HG03558 (cell line): Measurements from ENCODE around the gene SLIT3.

ENCODE experiments used
- ATAC-seq: cut with Tn5 transposase; IDR thresholded peaks from one replicate; pipeline ENCODE4 v1.9.1; 2021; ENCODE audit warnings: moderate number of reproducible peaks; ENCODE audit not compliant: unreplicated experiment; ENCODE audit errors: extremely low read depth

Gene SLIT3

GRCh38 chr5:169095410-169095960 is 205.5 kb downstream of the SLIT3 start:
- ATAC-seq: no peak

GRCh38 chr5:169094586-169095409 is 206.1 kb downstream of the SLIT3 start:
- no peak for ATAC-seq

GRCh38 chr5:169091396-169091980 is 209.5 kb downstream of the SLIT3 start:
- ATAC-seq: no peak

DNA sequence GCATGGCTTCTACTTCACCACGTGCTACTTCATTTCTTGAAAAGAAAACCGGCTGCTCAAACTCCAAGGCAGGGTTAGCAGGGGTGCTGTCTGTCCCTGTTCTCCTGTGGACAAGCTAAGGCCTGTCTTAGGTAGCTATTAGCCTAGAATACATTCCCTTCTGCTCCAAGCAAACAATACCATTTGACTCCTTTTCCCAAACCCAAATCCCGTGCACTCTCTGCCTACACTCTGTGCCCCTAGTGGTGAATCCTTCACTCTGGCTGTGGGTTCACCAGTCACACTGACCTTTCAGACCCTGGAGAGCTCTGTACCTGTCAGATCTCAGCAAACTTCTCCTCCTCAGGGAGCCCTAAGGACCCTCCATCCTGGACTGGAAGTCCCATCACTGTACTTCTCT is 211.6 kb downstream of the SLIT3 start:
- ATAC-seq: no peak

DNA sequence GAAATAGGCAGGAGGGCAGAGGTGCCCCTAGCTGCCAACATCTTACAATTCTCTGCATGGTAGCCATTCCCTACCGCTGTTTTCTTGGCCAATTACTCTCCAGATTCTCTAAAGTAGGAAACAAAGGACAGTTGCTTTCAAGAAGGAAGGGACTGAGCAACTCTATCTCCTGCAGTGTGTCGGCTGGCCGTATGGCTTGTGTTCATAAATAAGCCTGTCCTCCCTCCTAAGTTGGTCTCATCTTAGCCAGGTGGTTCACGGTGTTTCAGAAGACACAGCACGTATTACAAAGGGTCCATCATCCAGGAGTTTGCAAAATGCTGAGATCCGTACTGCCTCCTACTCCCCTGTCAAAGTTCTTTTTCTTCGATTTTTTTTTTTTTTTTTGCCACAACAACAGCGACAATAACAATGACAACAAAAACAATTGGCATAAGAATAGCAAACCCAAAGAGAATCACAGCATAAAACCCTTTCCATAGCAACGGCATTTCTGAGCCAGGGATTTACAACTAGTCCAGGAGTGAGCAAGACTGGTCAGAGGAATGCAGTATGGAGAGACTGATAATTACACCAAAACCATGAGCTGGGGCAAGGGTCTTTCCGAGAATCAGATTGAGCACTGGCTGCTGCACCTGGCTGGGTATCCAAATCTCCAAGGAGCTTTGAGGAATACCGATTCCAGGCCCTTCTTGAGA is 212.8 kb downstream of the SLIT3 start:
- ATAC-seq: no peak

DNA sequence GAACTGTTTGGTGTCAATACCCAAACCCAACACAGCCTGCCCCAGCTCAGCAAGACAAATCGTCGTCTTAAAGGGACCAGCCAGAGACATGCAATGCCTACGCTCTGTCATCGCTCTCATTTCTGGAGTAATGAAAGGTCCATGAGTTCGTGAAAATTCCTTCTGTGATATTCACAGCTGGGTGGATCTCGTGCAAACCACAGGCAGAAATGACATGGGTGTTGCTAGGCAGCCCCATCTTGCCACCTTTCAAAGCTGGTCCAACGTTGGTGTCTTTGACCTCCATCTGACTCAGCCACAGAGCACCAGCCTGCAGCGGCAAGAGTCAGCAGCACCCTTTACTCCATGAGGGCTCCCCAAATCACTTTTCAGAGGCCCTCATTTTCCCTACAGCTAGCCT is 215.3 kb downstream of the SLIT3 start:
- no peak for ATAC-seq

- no peak for ATAC-seq
These were observed 215.7 kb downstream of the SLIT3 start for GRCh38 chr5:169085212-169085611.

DNA sequence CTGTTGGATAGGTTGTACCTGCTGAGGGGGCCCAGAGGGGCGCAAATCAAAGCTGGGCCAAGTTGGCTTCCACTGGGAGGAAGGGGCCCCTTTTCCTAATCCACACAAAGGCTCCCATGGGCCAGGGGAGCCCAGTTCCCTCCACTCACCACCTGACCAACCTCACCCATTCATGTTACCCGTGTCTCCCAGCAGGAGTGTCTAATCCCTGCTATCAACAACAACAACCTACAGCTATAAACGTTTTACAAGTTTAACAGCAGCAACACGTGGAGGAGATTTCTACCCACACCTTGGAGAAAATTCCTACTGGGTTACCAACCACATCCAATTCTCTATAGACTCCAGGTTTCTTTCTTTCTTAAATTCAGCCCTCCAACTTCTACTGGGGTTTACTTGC is 216.2 kb downstream of the SLIT3 start:
- no peak for ATAC-seq

- no peak for ATAC-seq
These were observed 217.4 kb downstream of the SLIT3 start for GRCh38 chr5:169083394-169084018.

DNA sequence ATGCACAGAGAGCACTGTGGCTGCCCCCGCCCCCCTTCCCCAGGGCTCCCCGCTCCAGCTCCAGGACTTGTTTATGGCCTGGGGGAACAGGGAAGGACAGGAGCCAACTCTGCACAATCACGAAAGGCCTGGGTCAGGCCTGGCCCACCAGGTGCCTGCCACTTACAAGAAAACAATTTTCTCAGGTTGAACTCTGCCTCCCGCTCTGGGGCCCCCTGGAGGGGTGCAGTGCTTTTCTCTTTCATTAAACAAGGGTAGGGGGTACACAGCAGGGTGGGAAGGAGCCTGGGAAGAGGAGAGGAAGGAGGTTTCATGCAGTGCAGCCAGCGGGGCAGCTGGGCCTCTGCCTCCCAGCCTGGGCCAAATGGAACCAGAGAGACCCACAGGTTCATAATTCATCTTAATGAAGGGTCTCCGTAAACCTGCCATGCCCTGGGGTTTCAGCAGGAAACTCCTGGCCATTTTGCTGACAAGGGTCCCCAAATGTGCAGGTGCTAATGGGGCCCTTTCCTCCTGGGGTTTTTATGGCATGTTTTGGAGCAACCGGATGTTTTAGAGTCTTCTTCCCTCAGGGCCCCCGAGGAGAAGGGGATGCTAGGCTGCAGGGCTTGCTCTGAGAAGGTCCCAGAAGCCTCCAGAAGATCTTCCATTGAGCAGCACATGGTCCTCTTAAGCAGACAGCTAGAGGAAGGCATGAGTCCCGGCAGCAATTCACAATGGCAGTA is 219.8 kb downstream of the SLIT3 start:
- ATAC-seq: no peak

DNA sequence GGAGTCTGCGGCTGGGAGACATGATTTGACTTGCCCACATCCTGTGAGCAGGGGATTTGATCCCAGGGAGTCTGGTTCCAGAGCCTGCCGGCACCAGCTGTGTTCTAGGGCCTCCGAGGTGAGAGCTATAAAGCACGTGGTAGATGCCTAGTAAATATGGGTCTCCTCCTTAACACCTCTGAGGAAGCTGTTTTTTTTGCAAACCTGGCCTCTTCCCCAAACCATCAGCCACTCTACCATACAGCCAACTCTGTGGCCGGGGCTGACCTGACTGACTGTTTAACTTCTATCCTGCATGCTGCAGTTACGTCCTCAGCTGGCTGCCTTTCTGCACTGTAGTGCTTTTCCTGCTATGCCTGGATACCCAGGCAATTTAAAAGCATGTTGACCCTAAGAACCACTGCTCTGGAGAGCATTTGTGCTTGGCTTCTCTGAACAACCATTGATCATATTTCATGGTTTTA is 220.5 kb downstream of the SLIT3 start:
- ATAC-seq: no peak

DNA sequence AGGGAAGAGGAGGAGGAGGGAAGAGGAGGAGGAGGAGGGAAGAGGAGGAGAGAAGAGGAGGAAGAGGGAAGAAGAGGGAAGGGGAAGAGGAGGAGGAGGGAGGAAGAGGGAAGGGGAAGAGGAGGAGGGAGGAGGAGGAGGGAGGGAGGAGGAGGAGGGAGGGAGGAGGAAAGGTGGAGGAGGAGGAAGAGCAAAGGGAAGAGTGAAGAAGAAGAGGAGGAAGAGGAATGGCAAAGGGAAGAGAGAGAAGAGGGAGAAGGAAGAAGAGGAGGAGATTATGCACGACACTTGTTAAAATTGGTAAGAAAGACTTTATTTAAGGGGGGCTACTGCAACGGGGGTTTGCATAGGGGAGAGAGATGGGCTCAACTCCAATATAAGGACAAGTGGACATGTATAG is 221.2 kb downstream of the SLIT3 start:
- ATAC-seq: no peak

GRCh38 chr5:169074839-169075238 is 226.1 kb downstream of the SLIT3 start:
- ATAC-seq: no peak

DNA sequence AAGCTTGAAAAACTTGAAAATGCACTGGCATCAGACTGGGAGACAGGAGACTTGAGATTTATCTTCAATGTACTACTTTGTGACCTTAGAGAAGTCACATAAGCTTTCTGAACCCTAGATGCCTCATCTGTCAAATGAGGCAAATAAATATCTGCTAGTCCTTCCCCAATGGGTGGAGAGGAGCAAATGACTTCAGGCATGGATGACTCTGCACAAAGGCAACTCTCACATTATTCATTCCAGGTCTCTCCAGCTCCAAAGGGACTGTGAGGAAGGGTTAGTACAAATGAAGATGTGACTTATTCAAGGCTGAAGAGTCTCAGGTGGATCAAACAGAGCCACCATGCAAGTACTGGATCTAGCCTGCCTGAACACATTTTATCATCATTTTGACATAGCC is 228.7 kb downstream of the SLIT3 start:
- no peak for ATAC-seq

DNA sequence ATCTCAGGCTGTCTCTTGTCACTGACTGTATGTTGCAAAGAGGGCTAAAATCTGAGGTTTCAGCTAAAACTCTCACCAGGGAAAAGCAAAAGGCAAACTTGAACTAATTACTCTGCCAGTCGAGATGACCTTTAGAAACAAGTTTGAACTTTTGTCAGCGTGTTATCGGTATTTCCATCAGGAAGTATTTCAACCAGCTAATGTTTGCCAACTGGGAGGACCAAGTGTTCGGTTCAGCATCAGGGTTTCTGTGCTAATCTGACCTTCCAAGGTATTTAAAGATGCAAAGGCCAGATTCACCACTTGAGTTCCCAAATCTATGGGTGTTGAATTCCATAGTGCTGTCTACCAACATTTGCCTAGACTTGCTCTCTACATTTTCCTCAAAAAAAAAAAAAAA is 230.5 kb downstream of the SLIT3 start:
- no peak for ATAC-seq

DNA sequence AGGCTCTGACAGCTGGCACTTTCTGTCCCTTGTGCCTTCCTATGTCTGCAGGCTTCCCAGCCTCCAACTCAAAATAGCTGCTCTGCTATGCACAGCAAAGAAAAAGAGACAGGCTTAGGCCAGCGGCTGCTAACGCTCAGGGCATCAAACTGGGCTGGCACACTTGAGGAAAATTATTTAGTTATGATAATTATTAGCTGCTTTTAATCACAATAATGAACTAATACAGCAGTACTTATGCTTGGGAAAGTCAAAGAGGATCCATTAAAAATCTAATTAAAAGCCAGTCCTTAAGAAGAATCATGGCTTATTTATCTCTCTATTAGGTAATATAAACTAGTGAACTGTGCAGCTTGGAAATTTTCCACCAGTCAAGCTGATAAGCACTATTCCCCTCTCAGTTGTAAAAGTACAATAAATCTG is 233.2 kb downstream of the SLIT3 start:
- no peak for ATAC-seq

DNA sequence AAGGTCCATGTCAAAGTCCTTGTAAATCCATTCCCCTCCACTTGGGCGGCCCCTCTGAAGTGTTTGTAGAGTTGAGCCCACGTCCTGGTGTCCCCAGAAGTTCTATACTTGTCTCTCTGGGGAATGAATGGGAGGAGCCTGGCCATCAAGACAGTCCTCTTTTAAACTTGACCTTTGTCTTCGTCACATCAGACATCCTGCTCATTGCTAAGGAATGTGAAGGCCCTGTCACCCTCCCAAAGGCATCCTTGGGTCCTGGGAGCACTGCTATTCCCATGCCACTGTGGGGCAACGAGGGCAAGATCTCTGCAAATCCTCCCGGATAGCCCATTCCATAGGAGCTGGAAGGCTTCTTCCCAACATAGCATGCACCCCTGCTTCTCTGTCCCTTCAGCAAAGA is 235.5 kb downstream of the SLIT3 start:
- ATAC-seq: no peak

DNA sequence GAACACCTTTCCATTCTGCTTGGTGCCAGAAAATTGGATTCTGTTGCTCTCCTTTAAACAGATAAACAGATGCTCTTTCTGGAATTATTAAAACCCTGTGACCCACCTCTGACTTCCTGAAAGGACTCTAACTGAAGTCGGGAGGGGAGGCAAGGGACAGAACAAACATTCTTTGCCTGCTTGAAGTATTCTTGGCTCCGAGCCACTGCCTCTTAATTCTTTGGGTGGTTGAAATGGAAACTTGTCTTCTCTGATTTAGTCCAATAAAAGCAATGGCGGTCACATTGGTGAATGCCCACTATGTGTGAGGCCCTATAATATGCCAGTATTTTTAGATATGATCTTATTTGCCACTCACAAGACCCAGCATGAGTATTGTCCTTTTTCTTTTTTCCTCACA is 236.8 kb downstream of the SLIT3 start:
- no peak for ATAC-seq

GRCh38 chr5:169063316-169063953 is 237.5 kb downstream of the SLIT3 start:
- ATAC-seq: no peak
